NCI-H128 (cell line): ENCODE measurements around the gene SERGEF.

ENCODE experiments used
- DNase-seq: peaks from one replicate; lab custom pipeline; 2025; ENCODE audit not compliant: unreplicated experiment; lab: John Stamatoyannopoulos, UW

Gene SERGEF

GRCh38 chr11:17954395-17955252 is 58.2 kb downstream of the SERGEF start:
- DNase-seq: no peak

- no peak for DNase-seq
Measured at GRCh38 chr11:17952487-17952886, 60.4 kb downstream of the SERGEF start.

- no peak for DNase-seq
Measured at GRCh38 chr11:17951685-17952388, 61.0 kb downstream of the SERGEF start.

DNA sequence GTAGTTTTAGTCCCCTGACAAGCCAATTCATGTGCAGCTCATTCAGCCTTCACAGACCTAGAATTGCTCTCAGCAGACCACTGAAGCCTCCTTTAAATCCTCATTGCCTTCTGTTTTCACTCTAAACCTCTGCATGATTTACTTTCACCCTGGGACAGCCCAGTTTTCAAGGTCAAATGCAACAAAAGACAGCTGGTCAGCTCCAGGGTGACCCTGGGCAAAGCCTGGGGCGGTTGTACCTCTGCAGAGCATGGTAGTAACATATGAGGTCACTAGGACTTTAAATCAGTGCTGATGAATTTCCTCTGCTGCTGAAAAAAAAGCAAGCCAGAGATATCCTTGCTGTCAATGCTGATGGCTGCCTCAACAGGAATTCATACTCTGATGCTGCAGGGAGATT is 62.2 kb downstream of the SERGEF start:
- DNase-seq: no peak

GRCh38 chr11:17948296-17948695 is 64.6 kb downstream of the SERGEF start:
- no peak for DNase-seq

GRCh38 chr11:17939542-17939941 is 73.3 kb downstream of the SERGEF start:
- no peak for DNase-seq

- DNase-seq: no peak
Measured at GRCh38 chr11:17936790-17937189, 76.1 kb downstream of the SERGEF start.

GRCh38 chr11:17934194-17934593 is 78.7 kb downstream of the SERGEF start:
- DNase-seq: no peak

DNA sequence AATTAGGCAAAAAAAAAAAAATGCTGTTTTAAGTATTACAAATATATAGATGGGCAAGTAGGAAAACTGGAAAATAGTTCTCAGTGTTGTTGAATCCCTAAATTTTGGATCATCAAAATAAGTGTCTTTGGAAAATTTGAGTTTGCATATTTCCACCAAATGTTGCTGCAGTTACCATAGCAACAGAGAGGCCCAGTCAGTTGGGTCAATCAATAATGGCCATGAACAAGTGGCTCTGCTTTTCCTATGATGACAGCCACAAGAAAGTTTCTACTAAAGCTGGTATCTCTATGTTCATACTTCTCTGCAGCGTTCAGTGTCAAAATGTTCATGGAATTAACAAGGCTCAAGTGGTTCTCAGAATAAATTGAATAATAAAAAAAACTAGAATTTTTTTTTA is 79.1 kb downstream of the SERGEF start:
- no peak for DNase-seq

GRCh38 chr11:17932472-17932871 is 80.4 kb downstream of the SERGEF start:
- DNase-seq: no peak

- DNase-seq: no peak
Measured at GRCh38 chr11:17931595-17931994, 81.3 kb downstream of the SERGEF start.

DNA sequence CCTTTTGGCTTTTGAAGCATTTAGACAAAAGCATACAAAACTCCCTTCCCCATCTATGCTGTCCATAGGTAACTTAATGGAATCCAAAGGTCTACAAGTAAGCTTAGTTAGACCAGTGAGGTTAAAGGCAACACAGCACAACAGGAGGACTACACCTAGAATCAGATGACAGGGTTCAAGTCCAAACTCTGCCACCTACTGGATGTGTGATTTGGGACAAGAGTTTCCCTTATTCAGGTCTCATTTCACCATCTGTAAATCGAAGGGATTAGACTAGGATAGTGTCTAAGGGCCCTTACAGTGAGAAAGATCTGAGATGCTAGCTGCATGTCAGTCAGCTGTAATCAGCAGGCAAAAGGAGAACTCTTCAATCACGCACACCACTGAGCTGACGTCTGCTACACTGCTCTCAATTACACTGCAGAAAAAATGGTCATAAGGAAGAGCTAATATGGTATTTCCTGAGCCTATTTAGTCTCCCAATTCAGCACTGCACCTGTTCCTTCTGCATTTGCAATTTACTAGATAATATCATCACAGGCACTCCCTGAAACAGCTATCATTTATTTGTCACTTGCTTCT is 82.2 kb downstream of the SERGEF start:
- DNase-seq: no peak

DNA sequence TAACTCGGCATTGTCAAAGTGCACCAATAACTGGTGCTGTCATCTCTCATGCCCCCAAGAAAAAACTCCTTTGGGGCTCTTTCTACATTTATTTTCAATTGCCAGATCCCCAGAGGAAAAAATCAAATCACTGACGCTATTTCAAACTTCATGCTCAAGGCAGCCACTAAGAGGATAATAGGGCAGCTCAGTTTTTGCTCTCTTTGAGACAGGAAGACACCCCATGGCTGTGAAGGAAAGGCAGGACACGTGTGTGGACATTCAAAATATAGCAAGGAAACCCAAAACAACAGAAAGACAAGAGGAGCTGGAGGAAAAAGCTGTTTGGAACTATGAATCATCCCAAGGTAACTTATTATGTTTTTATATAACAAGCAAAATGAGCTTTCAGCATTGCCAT is 83.7 kb downstream of the SERGEF start:
- no peak for DNase-seq

GRCh38 chr11:17927681-17928343 is 85.0 kb downstream of the SERGEF start:
- DNase-seq: no peak

GRCh38 chr11:17927041-17927440 is 85.8 kb downstream of the SERGEF start:
- no peak for DNase-seq

DNA sequence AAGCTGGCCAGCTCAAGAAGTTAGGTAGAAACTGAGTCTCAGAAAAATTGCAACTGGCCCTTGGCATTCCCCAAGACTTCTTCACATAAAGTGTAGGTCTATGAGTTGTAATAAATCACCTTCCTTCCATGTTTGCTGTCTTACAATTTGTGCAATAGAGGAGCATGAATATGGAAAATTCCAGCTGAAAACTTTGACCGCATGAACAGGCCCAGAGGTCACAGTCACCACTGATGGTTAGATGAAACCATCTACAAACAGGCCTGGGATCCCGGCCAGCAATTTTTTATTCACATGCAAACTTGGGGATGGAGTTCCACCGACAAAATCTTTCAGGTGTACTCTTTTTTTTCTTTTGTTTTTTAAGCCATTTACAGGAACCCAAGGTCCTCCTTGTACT is 88.1 kb downstream of the SERGEF start:
- no peak for DNase-seq

DNA sequence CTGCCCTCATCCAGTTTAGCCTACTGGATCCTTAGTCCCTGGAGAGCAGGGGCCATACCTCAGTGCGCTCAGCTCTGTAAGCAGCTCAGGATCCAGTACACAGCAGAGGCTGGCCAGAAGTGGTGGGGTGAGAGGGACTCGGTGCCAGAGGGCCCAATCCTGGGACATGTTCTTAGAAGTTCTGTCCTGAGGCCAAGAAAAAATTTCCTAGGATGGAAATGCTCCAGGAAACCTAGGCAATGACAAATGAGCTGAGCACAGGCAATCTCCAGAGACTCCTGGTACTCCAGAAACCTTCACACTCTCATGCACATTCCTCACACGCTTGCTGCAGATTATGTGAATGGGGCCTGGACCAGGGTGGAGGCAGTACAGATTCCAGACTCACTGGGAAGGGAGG is 89.6 kb downstream of the SERGEF start:
- no peak for DNase-seq

DNA sequence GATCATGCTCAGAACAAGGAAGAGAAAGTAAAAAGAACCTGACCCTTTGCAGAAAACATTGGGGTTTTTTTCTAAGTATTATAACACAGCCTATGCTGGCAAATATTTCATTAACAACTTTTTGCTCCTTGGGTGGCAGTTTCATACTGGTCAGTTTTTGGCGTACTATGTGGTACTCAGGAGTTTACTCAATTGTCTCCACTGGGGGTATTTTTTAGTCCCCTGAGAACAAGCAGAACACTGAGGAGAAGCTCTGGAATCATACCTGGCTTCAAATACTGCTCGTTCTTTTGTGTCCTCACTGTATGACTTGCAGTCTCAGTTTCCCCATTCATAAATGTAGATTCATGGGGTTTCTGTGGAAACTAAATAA is 90.4 kb downstream of the SERGEF start:
- no peak for DNase-seq

DNA sequence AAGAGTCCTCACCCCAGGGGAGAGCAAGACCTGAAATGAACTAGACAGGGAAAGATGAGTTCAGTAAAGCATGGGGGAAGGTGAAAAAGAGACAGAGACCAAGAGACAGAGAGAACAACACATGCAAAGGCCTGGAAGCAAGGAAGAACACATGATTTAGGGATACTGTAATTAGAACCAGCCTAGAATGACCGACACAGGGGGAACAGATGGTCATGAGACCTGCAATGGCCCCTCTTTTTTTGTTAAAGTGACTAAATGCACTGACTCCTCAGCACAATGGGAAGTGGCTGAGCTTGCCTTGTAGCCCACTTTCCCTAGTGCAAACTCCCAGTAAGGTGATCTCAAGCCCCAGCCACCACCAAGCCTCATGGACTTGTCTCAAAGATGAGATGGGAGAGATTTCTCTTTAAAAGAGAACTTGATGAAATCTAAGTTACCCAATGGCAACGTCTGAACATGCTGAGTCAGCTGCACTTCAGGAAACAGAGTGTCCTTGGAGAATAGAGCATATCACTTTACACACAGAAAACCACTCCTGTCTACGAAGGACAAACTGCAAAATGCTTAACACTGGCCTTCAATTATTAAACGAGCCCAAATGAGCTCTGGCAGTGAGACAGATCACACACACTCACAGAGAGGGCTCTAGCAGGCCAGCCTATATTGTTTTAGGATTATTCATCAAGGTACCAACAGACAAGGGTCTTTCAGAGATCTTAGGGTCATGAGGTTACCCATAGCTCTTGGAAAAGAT is 91.0 kb downstream of the SERGEF start:
- peak; percentile 7 for DNase-seq

- no peak for DNase-seq
Measured at GRCh38 chr11:17918049-17918605, 94.7 kb downstream of the SERGEF start.

DNA sequence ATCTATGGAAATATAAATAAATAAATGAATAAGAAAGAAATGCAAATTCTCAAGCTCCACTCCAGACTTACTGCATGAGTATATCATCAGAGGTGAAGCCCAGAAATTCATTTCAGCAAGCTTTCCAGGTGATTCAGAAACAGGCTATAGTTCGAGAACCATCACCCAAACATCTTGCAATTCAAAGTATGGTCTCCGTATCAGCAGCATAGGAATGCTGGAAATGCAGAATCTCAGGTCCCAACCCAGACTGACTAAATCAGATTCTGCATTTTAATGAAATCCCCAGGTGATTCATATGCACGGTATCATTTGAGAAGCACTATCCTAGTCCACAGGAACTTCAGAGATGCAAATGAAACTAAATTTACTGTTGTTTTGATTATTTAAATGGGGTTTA is 95.3 kb downstream of the SERGEF start:
- no peak for DNase-seq
